Stimulated activated CD4-positive, alpha-beta T cell treated with anti-CD3 and anti-CD28 coated beads, Interleukin-15, amount 100 ng/mL, for 48 hours (primary cell): ENCODE results near the gene ATL1.
"Not testable (repeated sequence)": the region's sequence is repeated elsewhere in the genome, so short reads cannot be mapped to it uniquely, and the experiment has no call there.

Source experiments
- DNase-seq, 2 donors: peaks; one replicate each; pipeline ENCODE4 v3.0.0-alpha.2; 2020; ENCODE audit warnings: low read depth in 2 of 2

The ATL1 gene

GRCh38 chr14:50657753-50658152 lies 97.8 kb downstream of the ATL1 start:
- no peak for DNase-seq

GRCh38 chr14:50658203-50658602 lies 98.3 kb downstream of the ATL1 start:
- DNase-seq = no peak

- no peak for DNase-seq
Measured at GRCh38 chr14:50659327-50659974, 99.5 kb downstream of the ATL1 start.

GRCh38 chr14:50664579-50664978 lies 104.6 kb downstream of the ATL1 start:
- DNase-seq = not testable (repeated sequence)

GRCh38 chr14:50665300-50665699 lies 105.4 kb downstream of the ATL1 start:
- DNase-seq = not testable (repeated sequence)

GRCh38 chr14:50666772-50667683 lies 107.1 kb downstream of the ATL1 start:
- DNase-seq = no peak

GRCh38 chr14:50667684-50667995 lies 107.7 kb downstream of the ATL1 start:
- DNase-seq = peak in 1 of 2 donors; percentile 22

- DNase-seq = peak; percentile 25 to 41
Measured at GRCh38 chr14:50667996-50668825, 108.3 kb downstream of the ATL1 start, which contains the start of gene SAV1. SAV1 (minus strand) TSS chr14:50668306; CDS start chr14:50667967, 339 bp downstream.

- no peak for DNase-seq
Measured at GRCh38 chr14:50668826-50669143, 108.8 kb downstream of the ATL1 start.

GRCh38 chr14:50669441-50669986 lies 109.6 kb downstream of the ATL1 start:
- no peak for DNase-seq

GRCh38 chr14:50670196-50670865 lies 110.4 kb downstream of the ATL1 start:
- no peak for DNase-seq

- no peak for DNase-seq
Measured at GRCh38 chr14:50670866-50671256, 110.9 kb downstream of the ATL1 start.

GRCh38 chr14:50675597-50675996 lies 115.7 kb downstream of the ATL1 start:
- DNase-seq = no peak

GRCh38 chr14:50676814-50677516 lies 117.0 kb downstream of the ATL1 start:
- DNase-seq = no peak

GRCh38 chr14:50677527-50678063 lies 117.7 kb downstream of the ATL1 start:
- no peak for DNase-seq

- no peak for DNase-seq
Measured at GRCh38 chr14:50678163-50678562, 118.2 kb downstream of the ATL1 start.

GRCh38 chr14:50679674-50680073 lies 119.7 kb downstream of the ATL1 start:
- no peak for DNase-seq
